Transverse colon (tissue), 4 donors: ENCODE results near the gene ZNF451. TPM values are rescaled to one million over a fixed set of nuclear protein-coding genes. Genes with fewer than 3 reads are reported as not detected.

Source experiments
- DNase-seq: peaks from one replicate; pipeline ENCODE4 v3.0.0-alpha.2; 2019
- H3K27ac ChIP-seq, 4 donors: fragments of 200-600 bp; sonication (generic); 2 replicates each; pipeline ENCODE4 v1.5.1; 2016 to 2018; ENCODE audit warnings: inconsistent platforms in 4 of 4
- H3K27me3 ChIP-seq: fragments of 200-600 bp; sonication (generic); 2 replicates; pipeline ENCODE4 v1.5.1; 2017; ENCODE audit warnings: inconsistent platforms
- H3K36me3 ChIP-seq, 4 donors: fragments of 200-600 bp; sonication (generic); 2 replicates each; pipeline ENCODE4 v1.5.1; 2017 to 2019; ENCODE audit warnings: inconsistent platforms in 4 of 4
- H3K4me1 ChIP-seq, 4 donors: fragments of 200-600 bp; sonication (generic); 2 replicates each; pipeline ENCODE4 v1.5.1; 2017 to 2020; ENCODE audit warnings: inconsistent platforms in 4 of 4
- H3K4me3 ChIP-seq, 4 donors: fragments of 200-600 bp; sonication (generic); 1 replicate in 1 of 4; 2 replicates in 3 of 4; pipeline versions ENCODE4 v1.5.1 to v1.6.1; 2017 to 2019; ENCODE audit warnings: inconsistent platforms in 4 of 4
- H3K9me3 ChIP-seq, 2 donors: fragments of 200-600 bp; sonication (generic); 2 replicates each; pipeline ENCODE4 v1.5.1; 2017 to 2019; ENCODE audit warnings: inconsistent platforms in 2 of 2
- EP300 ChIP-seq: sonication (generic); formaldehyde crosslinking; IDR thresholded peaks from one replicate; pipeline ENCODE4 v1.6.1; 2017; ENCODE audit warnings: antibody characterized with exemption, low read depth
- POLR2A ChIP-seq: fragments of 450-650 bp; IDR thresholded peaks from one replicate; pipeline ENCODE4 v1.6.1; 2016; ENCODE audit warnings: antibody characterized with exemption, mild to moderate bottlenecking, moderate library complexity
- POLR2AphosphoS5 ChIP-seq, 3 donors: sonication (generic); formaldehyde crosslinking; IDR thresholded peaks; one replicate each; pipeline ENCODE4 v1.6.1; 2016; ENCODE audit warnings: antibody characterized with exemption in 3 of 3
- WGBS, 2 donors: methylation state at CpG; one replicate each; pipeline ENCODE4 v1.1.5; 2018; ENCODE audit warnings: low coverage in 1 of 2; 5-methylcytosine and 5-hydroxymethylcytosine counted together
- in situ Hi-C, 4 donors: fragments of 200-750 bp; cut with MboI; loops; one replicate each; pipeline versions ENCODE4 v1.15.0 to v1.15.1; 2017; ENCODE audit warnings: low sequenced_read_pairs in 3 of 4, low pct_ligation_motif_present in 1 of 4, low pct_unique_long_range_greater_than_20kb in 1 of 4
- intact Hi-C: fragments of 100-400 bp; cut with DNase I; formaldehyde crosslinking; loops from one replicate; pipeline ENCODE4 v1.15.1; 2023; ENCODE audit warnings: low total_unique reads
- total RNA-seq, 4 donors: library from RNA; depleted of rRNA; stranded (reverse); fragments of >200 nt; gene quantifications; one replicate each; pipeline ENCODE4 v1.1.0, GENCODE V29; 2016
- TF ChIP-seq, protein P1 (sequence below), 5 experiments: fragments of 200-600 bp in 3 of 5; fragments of 450-650 bp in 2 of 5; sonication (generic) in 3 of 5; IDR thresholded peaks; 1 replicate in 2 of 5; 2 replicates in 3 of 5; pipeline ENCODE4 v1.5.1; 2016 to 2017; ENCODE audit warnings: antibody characterized with exemption in 5 of 5, inconsistent platforms in 3 of 5, mild to moderate bottlenecking in 2 of 5, moderate library complexity in 1 of 5

The ZNF451 gene
- total RNA-seq, 4 donors from 2014 or later, result 43.7 to 67.5 (median 52.4) TPM

DNA sequence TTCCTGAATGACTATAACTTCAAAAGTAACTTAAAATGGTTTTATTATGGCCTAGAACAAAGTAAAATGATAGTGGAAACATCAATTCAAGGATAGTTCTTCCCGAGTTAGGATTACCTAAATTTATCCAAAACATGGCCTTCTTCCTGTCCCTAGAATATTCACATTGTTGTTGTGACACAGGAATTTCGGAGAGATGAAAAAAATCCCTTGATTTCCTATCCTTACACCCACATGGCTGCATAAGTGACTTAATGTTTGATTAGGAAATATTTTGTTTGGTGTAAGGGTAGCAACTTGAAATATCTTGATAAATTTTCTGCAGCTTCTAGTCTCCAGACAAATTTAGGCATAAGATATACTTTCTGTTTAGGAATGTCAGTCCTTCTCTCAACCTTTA lies 27.8 kb downstream of the ZNF451 start:
- in situ Hi-C loops, result no loop called here
- no peaks in the 10 kb centered on the region for H3K9me3 ChIP-seq
- TF ChIP-seq POLR2A (no peak), POLR2AphosphoS5 (IDR thresholded peaks at IDR 0.05) (no peak)
- no peak overlapping the region for H3K4me3 ChIP-seq
- H3K27ac ChIP-seq, result no peak overlapping the region
- no peak for DNase-seq
- H3K36me3 ChIP-seq, result peaks cover 0 to 11% (median 0%) of the 10 kb centered on the region in 4 donors
- 74 to 78% methylated on average over 1 to 2 of the region's 2 CpGs for WGBS, 2 donors
- peaks cover 0 to 8% (median 0%) of the 10 kb centered on the region in 4 donors for H3K4me1 ChIP-seq
- intact Hi-C loops, result no loop called here
- H3K27me3 ChIP-seq, result no peaks in the 10 kb centered on the region

DNA sequence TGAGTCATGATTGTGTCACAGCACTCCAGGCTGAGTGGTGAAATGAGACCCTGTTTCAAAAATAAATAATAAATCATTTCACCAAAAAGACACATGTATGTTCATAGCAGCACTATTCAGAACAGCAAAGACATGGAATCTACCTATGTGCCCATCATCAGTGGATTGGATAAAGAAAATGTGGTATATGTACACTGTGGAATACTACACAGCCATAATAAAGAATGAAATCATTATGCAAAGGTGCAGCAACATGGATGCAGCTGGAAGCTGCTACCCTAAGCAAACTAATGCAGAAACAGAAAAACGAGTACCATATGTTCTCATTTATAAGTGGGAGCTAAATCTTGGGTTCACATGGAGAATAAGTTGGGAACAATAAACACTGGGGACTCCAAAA lies 33.1 kb downstream of the ZNF451 start:
- Histone ChIP-seq H3K9me3 (no peaks in the 10 kb centered on the region), H3K27ac (no peak overlapping the region), H3K4me1 (peaks cover 0 to 4% (median 0%) of the 10 kb centered on the region in 4 donors), H3K4me3 (no peak overlapping the region), H3K36me3 (peaks cover 0 to 11% (median 0%) of the 10 kb centered on the region in 4 donors), H3K27me3 (no peaks in the 10 kb centered on the region)
- WGBS, 2 donors, result 98 to 100% methylated on average over 1 of the region's 1 CpG
- TF ChIP-seq EP300, result no peak
- TF ChIP-seq POLR2A, result no peak
- no peak for TF ChIP-seq POLR2AphosphoS5 (IDR thresholded peaks at IDR 0.05)
- TF ChIP-seq, protein P1, sequence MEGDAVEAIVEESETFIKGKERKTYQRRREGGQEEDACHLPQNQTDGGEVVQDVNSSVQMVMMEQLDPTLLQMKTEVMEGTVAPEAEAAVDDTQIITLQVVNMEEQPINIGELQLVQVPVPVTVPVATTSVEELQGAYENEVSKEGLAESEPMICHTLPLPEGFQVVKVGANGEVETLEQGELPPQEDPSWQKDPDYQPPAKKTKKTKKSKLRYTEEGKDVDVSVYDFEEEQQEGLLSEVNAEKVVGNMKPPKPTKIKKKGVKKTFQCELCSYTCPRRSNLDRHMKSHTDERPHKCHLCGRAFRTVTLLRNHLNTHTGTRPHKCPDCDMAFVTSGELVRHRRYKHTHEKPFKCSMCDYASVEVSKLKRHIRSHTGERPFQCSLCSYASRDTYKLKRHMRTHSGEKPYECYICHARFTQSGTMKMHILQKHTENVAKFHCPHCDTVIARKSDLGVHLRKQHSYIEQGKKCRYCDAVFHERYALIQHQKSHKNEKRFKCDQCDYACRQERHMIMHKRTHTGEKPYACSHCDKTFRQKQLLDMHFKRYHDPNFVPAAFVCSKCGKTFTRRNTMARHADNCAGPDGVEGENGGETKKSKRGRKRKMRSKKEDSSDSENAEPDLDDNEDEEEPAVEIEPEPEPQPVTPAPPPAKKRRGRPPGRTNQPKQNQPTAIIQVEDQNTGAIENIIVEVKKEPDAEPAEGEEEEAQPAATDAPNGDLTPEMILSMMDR (IDR thresholded peaks at IDR 0.05), result no peak
- no peak for DNase-seq
- intact Hi-C loops (no loop called here), in situ Hi-C loops (no loop called here)

DNA sequence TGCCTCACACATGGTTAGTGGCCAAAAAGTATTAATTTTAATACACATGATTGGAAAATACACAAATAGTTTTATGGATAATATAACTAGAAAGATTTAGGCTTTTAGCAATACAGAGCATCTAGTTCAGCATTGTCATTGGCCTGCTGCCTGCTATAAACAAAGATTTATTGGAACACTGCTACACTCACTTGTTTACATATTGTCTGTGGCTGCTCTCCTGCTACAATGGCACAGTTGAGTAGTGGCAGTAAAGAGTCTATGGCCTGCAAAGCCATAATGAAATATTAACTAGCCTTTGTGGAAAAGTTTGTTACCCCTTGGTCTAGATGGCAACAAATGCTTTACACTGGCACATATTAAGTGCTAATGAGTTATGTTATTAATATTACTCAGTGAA lies 37.8 kb downstream of the ZNF451 start:
- peaks cover 0 to 5% (median 0%) of the 10 kb centered on the region in 4 donors for H3K4me1 ChIP-seq
- DNase-seq, result no peak

DNA sequence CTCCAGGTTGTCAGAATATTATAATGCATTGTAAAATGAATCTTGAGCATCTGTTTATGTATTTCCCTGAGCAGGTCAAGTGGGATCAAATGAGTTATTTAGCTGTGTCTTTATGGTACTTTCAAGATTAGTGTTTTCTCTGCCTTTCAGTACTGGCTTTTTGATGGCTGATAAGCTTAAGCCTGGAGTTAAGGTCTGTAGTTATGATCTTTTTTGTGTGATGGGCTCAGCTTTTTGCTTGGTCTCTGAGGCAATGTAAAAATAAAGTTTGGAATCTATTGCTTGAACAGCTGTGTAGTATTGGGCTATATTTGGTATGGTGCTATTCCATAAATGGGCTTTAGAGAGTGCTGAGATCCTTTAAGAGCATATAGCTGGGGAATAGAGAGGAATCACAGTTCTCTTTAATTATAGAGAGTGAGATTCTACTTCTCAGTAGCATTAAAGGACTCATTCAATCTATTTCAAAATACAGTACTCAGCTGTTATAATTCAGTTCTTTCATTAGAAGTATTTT lies 40.7 kb downstream of the ZNF451 start:
- no peaks in the 10 kb centered on the region for H3K9me3 ChIP-seq
- H3K27ac ChIP-seq, result no peak overlapping the region
- no peak overlapping the region for H3K4me3 ChIP-seq
- H3K27me3 ChIP-seq, result no peaks in the 10 kb centered on the region
- in situ Hi-C loops (no loop called here), intact Hi-C loops (no loop called here)
- no peak for DNase-seq
- TF ChIP-seq EP300 (no peak), POLR2AphosphoS5 (IDR thresholded peaks at IDR 0.05) (no peak), POLR2A (no peak)
- TF ChIP-seq, protein P1 (IDR thresholded peaks at IDR 0.05), result no peak
- H3K4me1 ChIP-seq, result peaks cover 0 to 5% (median 0%) of the 10 kb centered on the region in 4 donors
- H3K36me3 ChIP-seq, result peaks cover 0 to 13% (median 6%) of the 10 kb centered on the region in 4 donors

More for the DNA sequence above, 37.8 kb downstream of the ZNF451 start:
- H3K36me3 ChIP-seq, result peaks cover 0 to 5% (median 0%) of the 10 kb centered on the region in 4 donors
- no peak for TF ChIP-seq EP300
- TF ChIP-seq POLR2A, result no peak
- TF ChIP-seq POLR2AphosphoS5 (IDR thresholded peaks at IDR 0.05), result no peak
- TF ChIP-seq, protein P1 (IDR thresholded peaks at IDR 0.05), result no peak
- in situ Hi-C loops, result no loop called here
- H3K4me3 ChIP-seq, result no peak overlapping the region
- H3K27me3 ChIP-seq, result no peaks in the 10 kb centered on the region
- intact Hi-C loops, result no loop called here
- no peaks in the 10 kb centered on the region for H3K9me3 ChIP-seq
- H3K27ac ChIP-seq, result no peak overlapping the region

DNA sequence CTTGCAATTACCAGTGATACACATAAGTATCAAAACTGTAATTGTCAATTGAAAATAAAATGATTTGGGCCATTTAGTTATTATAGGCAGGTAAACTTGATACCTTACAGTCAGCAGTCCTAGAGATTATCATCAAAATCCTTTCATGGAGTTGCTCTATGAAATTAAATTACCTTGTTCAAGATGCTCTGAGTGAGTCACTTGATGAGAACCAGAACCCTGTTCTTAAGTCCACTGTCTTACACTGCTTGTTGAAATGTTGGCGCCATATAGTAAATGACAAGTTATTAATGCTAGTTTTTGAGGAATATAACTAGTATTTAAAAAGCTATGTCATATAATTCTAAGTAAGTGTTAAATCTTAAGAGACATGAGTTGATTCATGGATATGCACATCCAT lies 45.0 kb downstream of the ZNF451 start:
- WGBS, 2 donors, result 100% methylated on average over 1 of the region's 1 CpG
- Histone ChIP-seq H3K9me3 (no peaks in the 10 kb centered on the region), H3K27ac (no peak overlapping the region), H3K4me3 (no peak overlapping the region), H3K36me3 (peaks cover 0 to 26% (median 10%) of the 10 kb centered on the region in 4 donors), H3K4me1 (no peaks in the 10 kb centered on the region), H3K27me3 (no peaks in the 10 kb centered on the region)
- no peak for TF ChIP-seq EP300
- TF ChIP-seq, protein P1 (IDR thresholded peaks at IDR 0.05), result no peak
- TF ChIP-seq POLR2A, result no peak
- TF ChIP-seq POLR2AphosphoS5 (IDR thresholded peaks at IDR 0.05), result no peak
- intact Hi-C loops, result no loop called here
- no peak for DNase-seq
- in situ Hi-C loops, result no loop called here
